NOMO-1 treated with DMSO at 0.1 percent for 48 hours (cell line): ENCODE measurements around the gene KIF18B.

ENCODE experiments used
- DNase-seq: peaks from one replicate; lab custom pipeline; 2025; ENCODE audit not compliant: unreplicated experiment; lab: John Stamatoyannopoulos, UW

Gene KIF18B

GRCh38 chr17:44878627-44879221 is 68.8 kb downstream of the KIF18B start:
- DNase-seq = peak; percentile 8

DNA sequence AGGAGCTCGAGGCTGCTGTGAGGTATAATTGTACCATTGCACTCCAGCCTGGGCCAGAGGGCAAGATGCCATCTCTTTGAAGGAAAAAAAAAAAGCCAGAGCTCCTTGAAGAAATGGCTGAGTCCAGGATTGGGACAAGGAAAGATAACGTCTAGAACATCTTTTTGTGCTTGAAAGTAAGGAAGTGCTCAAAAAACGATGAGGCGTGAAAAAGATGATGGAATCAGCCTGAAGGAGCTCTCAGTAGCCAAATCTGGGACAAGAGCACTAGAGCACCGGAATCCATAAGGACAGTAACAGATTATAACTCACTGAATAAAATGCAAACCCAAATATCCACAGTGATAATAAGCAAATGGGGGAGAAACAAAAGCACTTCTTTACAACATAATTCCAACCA is 70.5 kb downstream of the KIF18B start:
- DNase-seq = no peak

DNA sequence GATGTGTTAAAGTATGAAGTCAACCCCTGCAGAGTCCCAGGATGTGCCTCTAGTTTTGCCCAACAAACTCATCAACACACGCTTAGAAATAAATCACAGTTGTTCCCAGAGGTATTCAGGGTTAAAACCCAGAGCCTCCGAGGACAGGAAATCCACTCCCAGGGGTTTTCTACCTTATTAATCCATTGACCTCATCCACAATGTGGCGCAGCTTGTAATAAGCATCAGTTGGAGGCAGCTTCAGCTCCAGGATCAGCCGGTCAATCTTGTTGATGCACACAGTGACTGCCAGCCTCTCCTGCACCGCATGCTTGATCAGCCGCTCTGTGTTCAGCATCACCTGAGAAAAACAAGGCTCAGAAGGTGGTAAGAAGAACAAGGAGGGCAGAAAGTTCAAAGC is 71.8 kb downstream of the KIF18B start:
- DNase-seq = no peak
